Ishikawa (cell line): Measurements from ENCODE around the gene HHIP.

Source experiments
- CEBPB ChIP-seq: IDR thresholded peaks from 2 replicates; pipeline ENCODE4 v1.6.1; 2012
- CREB1 ChIP-seq: IDR thresholded peaks from 2 replicates; pipeline ENCODE4 v1.6.1; 2012; ENCODE audit warnings: low read depth
- EGR1 ChIP-seq: IDR thresholded peaks from 2 replicates; pipeline ENCODE4 v1.6.1; 2012
- EP300 ChIP-seq: IDR thresholded peaks from 2 replicates; pipeline ENCODE4 v1.6.1; 2012; ENCODE audit warnings: borderline replicate concordance
- FOXM1 ChIP-seq: IDR thresholded peaks from 2 replicates; pipeline ENCODE4 v1.6.1; 2012; ENCODE audit warnings: low read depth, borderline replicate concordance
- MAX ChIP-seq: IDR thresholded peaks from 2 replicates; pipeline ENCODE4 v1.6.1; 2012
- NFIC ChIP-seq: IDR thresholded peaks from 2 replicates; pipeline ENCODE4 v1.6.1; 2012
- RAD21 ChIP-seq: IDR thresholded peaks from 2 replicates; pipeline ENCODE4 v1.6.1; 2012; ENCODE audit warnings: low read depth
- TAF1 ChIP-seq: IDR thresholded peaks from 2 replicates; pipeline ENCODE4 v1.6.1; 2012; ENCODE audit warnings: low read depth, mild to moderate bottlenecking
- TCF12 ChIP-seq: IDR thresholded peaks from 2 replicates; pipeline ENCODE4 v1.6.1; 2012; ENCODE audit warnings: low read depth
- TEAD4 ChIP-seq: IDR thresholded peaks from 2 replicates; pipeline ENCODE4 v1.6.1; 2012
- YY1 ChIP-seq: IDR thresholded peaks from 2 replicates; pipeline ENCODE4 v1.6.1; 2012; ENCODE audit warnings: low read depth
- ZBTB7A ChIP-seq: IDR thresholded peaks from 2 replicates; pipeline ENCODE4 v1.6.1; 2012; ENCODE audit warnings: low read depth
- TF ChIP-seq, protein P1 (sequence below): IDR thresholded peaks from 2 replicates; pipeline ENCODE4 v1.6.1; 2012; ENCODE audit warnings: low read depth, mild to moderate bottlenecking
- TF ChIP-seq, protein P2 (sequence below): IDR thresholded peaks from 2 replicates; pipeline ENCODE4 v1.6.1; 2012

The HHIP gene

GRCh38 chr4:144720491-144720890, 74.5 kb downstream of the HHIP start:
- TF ChIP-seq MAX = no peak
- no peak for TF ChIP-seq EGR1
- TF ChIP-seq TEAD4 = no peak
- TF ChIP-seq RAD21 = no peak
- TF ChIP-seq, protein P1, sequence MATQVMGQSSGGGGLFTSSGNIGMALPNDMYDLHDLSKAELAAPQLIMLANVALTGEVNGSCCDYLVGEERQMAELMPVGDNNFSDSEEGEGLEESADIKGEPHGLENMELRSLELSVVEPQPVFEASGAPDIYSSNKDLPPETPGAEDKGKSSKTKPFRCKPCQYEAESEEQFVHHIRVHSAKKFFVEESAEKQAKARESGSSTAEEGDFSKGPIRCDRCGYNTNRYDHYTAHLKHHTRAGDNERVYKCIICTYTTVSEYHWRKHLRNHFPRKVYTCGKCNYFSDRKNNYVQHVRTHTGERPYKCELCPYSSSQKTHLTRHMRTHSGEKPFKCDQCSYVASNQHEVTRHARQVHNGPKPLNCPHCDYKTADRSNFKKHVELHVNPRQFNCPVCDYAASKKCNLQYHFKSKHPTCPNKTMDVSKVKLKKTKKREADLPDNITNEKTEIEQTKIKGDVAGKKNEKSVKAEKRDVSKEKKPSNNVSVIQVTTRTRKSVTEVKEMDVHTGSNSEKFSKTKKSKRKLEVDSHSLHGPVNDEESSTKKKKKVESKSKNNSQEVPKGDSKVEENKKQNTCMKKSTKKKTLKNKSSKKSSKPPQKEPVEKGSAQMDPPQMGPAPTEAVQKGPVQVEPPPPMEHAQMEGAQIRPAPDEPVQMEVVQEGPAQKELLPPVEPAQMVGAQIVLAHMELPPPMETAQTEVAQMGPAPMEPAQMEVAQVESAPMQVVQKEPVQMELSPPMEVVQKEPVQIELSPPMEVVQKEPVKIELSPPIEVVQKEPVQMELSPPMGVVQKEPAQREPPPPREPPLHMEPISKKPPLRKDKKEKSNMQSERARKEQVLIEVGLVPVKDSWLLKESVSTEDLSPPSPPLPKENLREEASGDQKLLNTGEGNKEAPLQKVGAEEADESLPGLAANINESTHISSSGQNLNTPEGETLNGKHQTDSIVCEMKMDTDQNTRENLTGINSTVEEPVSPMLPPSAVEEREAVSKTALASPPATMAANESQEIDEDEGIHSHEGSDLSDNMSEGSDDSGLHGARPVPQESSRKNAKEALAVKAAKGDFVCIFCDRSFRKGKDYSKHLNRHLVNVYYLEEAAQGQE = no peak
- TF ChIP-seq ZBTB7A = no peak
- no peak for TF ChIP-seq CEBPB
- no peak for TF ChIP-seq TAF1
- TF ChIP-seq NFIC = no peak
- TF ChIP-seq TCF12 = no peak
- TF ChIP-seq, protein P2, sequence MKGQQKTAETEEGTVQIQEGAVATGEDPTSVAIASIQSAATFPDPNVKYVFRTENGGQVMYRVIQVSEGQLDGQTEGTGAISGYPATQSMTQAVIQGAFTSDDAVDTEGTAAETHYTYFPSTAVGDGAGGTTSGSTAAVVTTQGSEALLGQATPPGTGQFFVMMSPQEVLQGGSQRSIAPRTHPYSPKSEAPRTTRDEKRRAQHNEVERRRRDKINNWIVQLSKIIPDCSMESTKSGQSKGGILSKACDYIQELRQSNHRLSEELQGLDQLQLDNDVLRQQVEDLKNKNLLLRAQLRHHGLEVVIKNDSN = no peak

DNA sequence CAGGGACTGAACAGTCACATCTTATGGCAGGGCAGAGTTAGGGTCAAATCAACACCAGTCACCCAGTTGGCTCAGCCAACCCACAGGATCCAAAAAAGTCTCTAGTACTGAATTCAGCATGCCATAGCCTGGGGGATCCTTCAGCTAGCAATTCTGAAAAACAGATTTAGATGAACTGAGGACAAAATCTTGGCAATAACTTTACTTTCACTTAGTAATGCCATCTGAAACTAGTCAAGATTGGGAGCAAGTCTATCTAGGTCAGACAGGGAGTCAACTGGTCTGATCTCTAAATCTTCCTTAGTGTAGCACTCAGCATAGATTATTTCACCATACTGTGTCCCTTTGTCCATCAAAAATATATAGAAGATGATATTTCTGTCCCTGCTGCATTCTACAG, 76.0 kb downstream of the HHIP start:
- TF ChIP-seq, protein P1 = no peak
- TF ChIP-seq MAX (no peak), CEBPB (no peak), TAF1 (no peak), CREB1 (no peak), FOXM1 (no peak)

DNA sequence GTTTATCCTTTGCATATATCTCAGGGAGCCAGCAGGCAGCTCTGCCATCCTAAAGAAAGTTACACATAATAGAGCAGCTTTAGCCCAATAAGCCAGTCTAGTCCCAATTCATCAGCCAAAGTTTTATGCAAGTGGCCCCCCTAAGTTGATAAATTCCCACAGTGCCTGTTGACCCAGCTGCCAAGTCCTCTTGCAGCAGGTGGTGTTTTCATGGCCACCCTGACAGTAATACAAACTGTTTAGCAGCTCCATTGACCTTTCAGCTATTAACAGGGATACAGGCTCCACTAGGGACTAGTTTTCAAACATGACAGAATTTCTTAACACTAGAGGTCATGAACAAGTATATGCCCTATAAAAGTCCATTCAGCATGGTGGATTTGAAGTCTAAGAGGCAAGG, 77.5 kb downstream of the HHIP start:
- TF ChIP-seq, protein P2 = no peak
- TF ChIP-seq, protein P1 = no peak
- TF ChIP-seq YY1 (no peak), FOXM1 (no peak), NFIC (no peak), RAD21 (no peak), TCF12 (no peak)

GRCh38 chr4:144729175-144729574, 83.2 kb downstream of the HHIP start:
- no peak for TF ChIP-seq ZBTB7A
- no peak for TF ChIP-seq RAD21
- no peak for TF ChIP-seq MAX
- TF ChIP-seq TCF12 = no peak
- TF ChIP-seq NFIC = no peak
- TF ChIP-seq, protein P2 = no peak
- no peak for TF ChIP-seq CREB1
- no peak for TF ChIP-seq YY1
- no peak for TF ChIP-seq EP300

GRCh38 chr4:144732584-144733428, 86.8 kb downstream of the HHIP start:
- TF ChIP-seq CREB1 = no peak
- no peak for TF ChIP-seq EP300
- TF ChIP-seq TAF1 = no peak
- TF ChIP-seq YY1 = no peak
